PC-3 (cell line): Measurements from ENCODE around the gene PAM16.

ENCODE experiments used
- CTCF ChIP-seq: fragments of 300-600 bp; sonication (generic); conservative IDR thresholded peaks from 2 replicates; pipeline ENCODE4 v1.5.1; 2017; ENCODE audit warnings: antibody characterized with exemption, low read depth, mild to moderate bottlenecking, low read length
- EZH2 ChIP-seq: fragments of 300-600 bp; sonication (generic); IDR thresholded peaks from one replicate; pipeline ENCODE4 v1.6.1; 2017; ENCODE audit warnings: antibody characterized with exemption, mild to moderate bottlenecking, low read length; ENCODE audit not compliant: unreplicated experiment
- EZH2phosphoT487 ChIP-seq: fragments of 300-600 bp; sonication (generic); IDR thresholded peaks from 2 replicates; pipeline ENCODE4 v1.6.1; 2018; ENCODE audit warnings: mild to moderate bottlenecking, antibody characterized with exemption, low read length, borderline replicate concordance

GRCh38 chr16:4361944-4362311 lies 10.8 kb upstream of the PAM16 start:
- TF ChIP-seq EZH2 (no peak), CTCF (no peak), EZH2phosphoT487 (no peak)
